K562 (cell line): ENCODE data around the gene GP1BB. TPM values are rescaled to one million over a fixed set of nuclear protein-coding genes. Genes with fewer than 3 reads are reported as not detected.
A peak's percentile ranks its signal among the peaks of the same experiment; 100 is the strongest.

Source experiments
- CBX2 ChIP-seq: fragments of 200-600 bp; sonication (generic); IDR thresholded peaks from one replicate; pipeline ENCODE4 v1.6.1; 2012; ENCODE audit warnings: mild to moderate bottlenecking, low read length, inconsistent platforms; ENCODE audit not compliant: insufficient read depth, poor library complexity, severe bottlenecking
- CBX8 ChIP-seq: fragments of 200-600 bp; sonication (generic); IDR thresholded peaks from 2 replicates; pipeline ENCODE4 v1.6.1; 2012; ENCODE audit warnings: borderline replicate concordance, mixed run types, low read depth, mild to moderate bottlenecking, moderate library complexity, mixed read lengths, low read length, control low read depth, inconsistent platforms; ENCODE audit not compliant: poor library complexity, severe bottlenecking; ENCODE audit errors: extremely low read depth
- EHMT2 ChIP-seq: fragments of 450-650 bp; IDR thresholded peaks from 2 replicates; pipeline ENCODE4 v1.6.1; 2018; ENCODE audit warnings: antibody characterized with exemption
- ETV1 ChIP-seq: fragments of 450-650 bp; conservative IDR thresholded peaks from 2 replicates; pipeline ENCODE4 v1.6.1; 2016; ENCODE audit warnings: missing genetic modification characterization, control low read depth, low read depth, missing compliant biosample characterization
- FIP1L1 ChIP-seq: fragments of 200-400 bp; formaldehyde crosslinking; IDR thresholded peaks from 2 replicates; pipeline ENCODE4 v1.6.1; 2018; ENCODE audit warnings: mild to moderate bottlenecking, low read depth, low read length; ENCODE audit not compliant: poor library complexity, severe bottlenecking
- HLTF ChIP-seq: fragments of 450-650 bp; IDR thresholded peaks from 2 replicates; pipeline ENCODE4 v1.6.1; 2016
- MAZ ChIP-seq, 2 experiments: fragments of 450-650 bp in 1 of 2; sonication (generic) in 1 of 2; formaldehyde crosslinking; IDR thresholded peaks in 1 of 2; conservative IDR thresholded peaks in 1 of 2; 2 replicates each; pipeline versions ENCODE4 v1.4.0 to v1.5.0; 2020; ENCODE audit warnings: mild to moderate bottlenecking in 1 of 2, missing genetic modification reagents in 1 of 2
- NFE2 ChIP-seq: IDR thresholded peaks from 2 replicates; pipeline ENCODE4 v1.6.1; 2014; ENCODE audit warnings: antibody characterized with exemption, low read depth
- POLR3A ChIP-seq: IDR thresholded peaks from 2 replicates; pipeline ENCODE4 v1.6.1; 2011; ENCODE audit warnings: borderline replicate concordance, mild to moderate bottlenecking, moderate library complexity; ENCODE audit not compliant: insufficient read length, insufficient read depth; ENCODE audit errors: extremely low read depth
- RNF2 ChIP-seq: sonication (generic); IDR thresholded peaks from 2 replicates; pipeline ENCODE4 v1.6.1; 2016
- TCF7L2 ChIP-seq: fragments of 150-350 bp; IDR thresholded peaks from 2 replicates; pipeline ENCODE4 v1.6.1; 2016; ENCODE audit warnings: low read depth, mild to moderate bottlenecking, low read length, moderate library complexity
- ZNF445 ChIP-seq: fragments of 250-450 bp; sonication (Bioruptor Pico); IDR thresholded peaks from 2 replicates; pipeline ENCODE4 v1.4.0; 2020; ENCODE audit warnings: low read depth, mild to moderate bottlenecking, moderate library complexity
- polyA plus RNA-seq, 8 experiments: library from polyadenylated mRNA; depleted of rRNA in 4 of 8; stranded (reverse) in 5 of 8; unstranded in 3 of 8; fragments of >200 nt; fragmentation: Nextera tagmentation in 2 of 8; fragmentation: Illumina TruSeq in 1 of 8; extraction: Ambion mirVana in 2 of 8; extraction: Trizol in 1 of 8; gene quantifications; 2 replicates each; pipeline versions ENCODE4 v1.2.1 to v1.2.3, GENCODE V29; 2011 to 2014; ENCODE audit warnings: inconsistent platforms in 1 of 8, missing spikeins in 1 of 8
- total RNA-seq, 7 experiments: library from RNA; depleted of rRNA in 6 of 7; stranded (reverse); fragments of >200 nt in 6 of 7; fragmentation: Illumina TruSeq in 2 of 7; extraction: Trizol in 2 of 7; gene quantifications; 2 replicates each; pipeline versions ENCODE4 v1.2.1 to v1.2.3, GENCODE V29; 2011 to 2021; ENCODE audit warnings: low replicate concordance in 1 of 7
- TF ChIP-seq, protein P1 (sequence below): sonication (generic); formaldehyde crosslinking; IDR thresholded peaks from 2 replicates; pipeline ENCODE4 v1.8.0; 2022; ENCODE audit warnings: mild to moderate bottlenecking, missing genetic modification reagents
- TF ChIP-seq, protein P2 (sequence below), 2 experiments: fragments of 200-800 bp in 1 of 2; sonication (Bioruptor generic) in 1 of 2; sonication (generic) in 1 of 2; formaldehyde crosslinking in 1 of 2; IDR thresholded peaks in 1 of 2; conservative IDR thresholded peaks in 1 of 2; 2 replicates each; pipeline versions ENCODE4 v1.5.0 to v1.6.1; 2016 to 2020; ENCODE audit warnings: missing compliant biosample characterization in 1 of 2, missing genetic modification characterization in 1 of 2, missing genetic modification reagents in 1 of 2
- TF ChIP-seq, protein P3 (sequence below), 2 experiments: fragments of 450-650 bp in 1 of 2; IDR thresholded peaks; 2 replicates each; pipeline ENCODE4 v1.6.1; 2011 to 2017; ENCODE audit warnings: low read depth in 2 of 2, antibody characterized with exemption in 1 of 2, borderline replicate concordance in 1 of 2, low read length in 1 of 2, mild to moderate bottlenecking in 1 of 2, mixed read lengths in 1 of 2; ENCODE audit not compliant: control insufficient read depth in 1 of 2
- TF ChIP-seq, protein P4 (sequence below): fragments of 250-450 bp; sonication (Bioruptor Pico); IDR thresholded peaks from 2 replicates; pipeline ENCODE4 v1.8.0; 2021; ENCODE audit warnings: moderate library complexity, mild to moderate bottlenecking, inconsistent platforms

Gene GP1BB
- total and polyA plus RNA-seq, 9 of the 15 experiments (the other 6 are each of a cell fraction or from before 2014, with no cell fraction given) = 0.69 to 162 (median 2.8) TPM

DNA sequence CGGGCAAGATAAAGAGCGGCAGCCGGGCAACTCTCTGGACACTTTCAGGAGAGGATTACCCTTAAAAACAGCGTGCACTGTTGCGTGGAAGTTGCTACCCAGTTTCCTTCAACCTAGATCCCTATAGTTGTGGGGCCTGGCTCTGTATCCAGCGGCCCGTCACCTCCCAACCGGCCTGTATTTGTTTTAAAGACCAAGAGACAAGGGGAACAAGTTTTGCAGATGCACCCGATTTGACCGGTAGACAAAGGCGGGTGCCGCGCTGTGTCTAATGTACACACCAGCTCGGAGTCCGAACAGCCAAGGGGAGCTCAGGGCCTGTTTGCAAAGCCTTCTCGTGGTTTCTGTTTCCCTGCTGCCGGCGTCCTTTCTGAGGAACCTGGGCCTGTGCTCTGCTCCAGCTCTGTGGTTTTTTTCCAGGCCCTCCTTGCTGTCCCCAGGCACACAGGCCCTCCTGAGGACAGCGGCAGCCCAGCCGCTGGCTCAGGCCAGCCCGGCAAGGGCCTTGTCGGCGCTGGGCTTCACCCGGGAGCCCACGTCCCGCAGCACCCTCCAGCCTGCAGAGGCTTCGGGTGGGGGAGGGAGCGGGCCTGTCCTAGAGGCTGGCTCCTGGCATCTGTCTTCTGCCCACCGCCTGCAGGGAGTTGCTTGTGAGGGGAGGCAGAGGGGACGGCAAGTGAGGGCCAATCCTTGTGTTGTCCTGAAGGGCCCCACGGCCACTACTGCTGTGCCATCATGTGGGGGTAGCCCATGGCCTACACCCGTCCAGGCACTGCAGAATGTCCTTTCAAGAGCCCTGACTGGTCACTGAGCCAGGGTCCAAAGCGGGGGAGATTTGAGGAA lies 38.6 kb downstream of the GP1BB start (continued):
- TF ChIP-seq, protein P1, sequence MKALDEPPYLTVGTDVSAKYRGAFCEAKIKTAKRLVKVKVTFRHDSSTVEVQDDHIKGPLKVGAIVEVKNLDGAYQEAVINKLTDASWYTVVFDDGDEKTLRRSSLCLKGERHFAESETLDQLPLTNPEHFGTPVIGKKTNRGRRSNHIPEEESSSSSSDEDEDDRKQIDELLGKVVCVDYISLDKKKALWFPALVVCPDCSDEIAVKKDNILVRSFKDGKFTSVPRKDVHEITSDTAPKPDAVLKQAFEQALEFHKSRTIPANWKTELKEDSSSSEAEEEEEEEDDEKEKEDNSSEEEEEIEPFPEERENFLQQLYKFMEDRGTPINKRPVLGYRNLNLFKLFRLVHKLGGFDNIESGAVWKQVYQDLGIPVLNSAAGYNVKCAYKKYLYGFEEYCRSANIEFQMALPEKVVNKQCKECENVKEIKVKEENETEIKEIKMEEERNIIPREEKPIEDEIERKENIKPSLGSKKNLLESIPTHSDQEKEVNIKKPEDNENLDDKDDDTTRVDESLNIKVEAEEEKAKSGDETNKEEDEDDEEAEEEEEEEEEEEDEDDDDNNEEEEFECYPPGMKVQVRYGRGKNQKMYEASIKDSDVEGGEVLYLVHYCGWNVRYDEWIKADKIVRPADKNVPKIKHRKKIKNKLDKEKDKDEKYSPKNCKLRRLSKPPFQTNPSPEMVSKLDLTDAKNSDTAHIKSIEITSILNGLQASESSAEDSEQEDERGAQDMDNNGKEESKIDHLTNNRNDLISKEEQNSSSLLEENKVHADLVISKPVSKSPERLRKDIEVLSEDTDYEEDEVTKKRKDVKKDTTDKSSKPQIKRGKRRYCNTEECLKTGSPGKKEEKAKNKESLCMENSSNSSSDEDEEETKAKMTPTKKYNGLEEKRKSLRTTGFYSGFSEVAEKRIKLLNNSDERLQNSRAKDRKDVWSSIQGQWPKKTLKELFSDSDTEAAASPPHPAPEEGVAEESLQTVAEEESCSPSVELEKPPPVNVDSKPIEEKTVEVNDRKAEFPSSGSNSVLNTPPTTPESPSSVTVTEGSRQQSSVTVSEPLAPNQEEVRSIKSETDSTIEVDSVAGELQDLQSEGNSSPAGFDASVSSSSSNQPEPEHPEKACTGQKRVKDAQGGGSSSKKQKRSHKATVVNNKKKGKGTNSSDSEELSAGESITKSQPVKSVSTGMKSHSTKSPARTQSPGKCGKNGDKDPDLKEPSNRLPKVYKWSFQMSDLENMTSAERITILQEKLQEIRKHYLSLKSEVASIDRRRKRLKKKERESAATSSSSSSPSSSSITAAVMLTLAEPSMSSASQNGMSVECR (CRISPR knock-in tag) = no peak
- TF ChIP-seq ETV1 (no peak; the same call in 1 of the 2 replicates), CBX8 (no peak), FIP1L1 (peak; percentile 46), EHMT2 (no peak), CBX2 (no peak), MAZ (CRISPR knock-in tag; conservative IDR thresholded peaks at IDR 0.05 in 1 of 2, IDR thresholded peaks at IDR 0.05 in 1 of 2) (peak in 1 of 2 experiments; percentile 1; a peak in 1 of 4 replicates), RNF2 (0 out of 2 replicates have a peak, but pooled peaks have one; percentile 31), HLTF (no peak), POLR3A (no peak), TCF7L2 (no peak; the same call in 1 of the 2 replicates), NFE2 (no peak), ZNF445 (CRISPR knock-in tag) (no peak)
- TF ChIP-seq, protein P2, sequence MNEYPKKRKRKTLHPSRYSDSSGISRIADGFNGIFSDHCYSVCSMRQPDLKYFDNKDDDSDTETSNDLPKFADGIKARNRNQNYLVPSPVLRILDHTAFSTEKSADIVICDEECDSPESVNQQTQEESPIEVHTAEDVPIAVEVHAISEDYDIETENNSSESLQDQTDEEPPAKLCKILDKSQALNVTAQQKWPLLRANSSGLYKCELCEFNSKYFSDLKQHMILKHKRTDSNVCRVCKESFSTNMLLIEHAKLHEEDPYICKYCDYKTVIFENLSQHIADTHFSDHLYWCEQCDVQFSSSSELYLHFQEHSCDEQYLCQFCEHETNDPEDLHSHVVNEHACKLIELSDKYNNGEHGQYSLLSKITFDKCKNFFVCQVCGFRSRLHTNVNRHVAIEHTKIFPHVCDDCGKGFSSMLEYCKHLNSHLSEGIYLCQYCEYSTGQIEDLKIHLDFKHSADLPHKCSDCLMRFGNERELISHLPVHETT (CRISPR knock-in tag; conservative IDR thresholded peaks at IDR 0.05 in 1 of 2, IDR thresholded peaks at IDR 0.05 in 1 of 2) = no peak
- TF ChIP-seq, protein P3, sequence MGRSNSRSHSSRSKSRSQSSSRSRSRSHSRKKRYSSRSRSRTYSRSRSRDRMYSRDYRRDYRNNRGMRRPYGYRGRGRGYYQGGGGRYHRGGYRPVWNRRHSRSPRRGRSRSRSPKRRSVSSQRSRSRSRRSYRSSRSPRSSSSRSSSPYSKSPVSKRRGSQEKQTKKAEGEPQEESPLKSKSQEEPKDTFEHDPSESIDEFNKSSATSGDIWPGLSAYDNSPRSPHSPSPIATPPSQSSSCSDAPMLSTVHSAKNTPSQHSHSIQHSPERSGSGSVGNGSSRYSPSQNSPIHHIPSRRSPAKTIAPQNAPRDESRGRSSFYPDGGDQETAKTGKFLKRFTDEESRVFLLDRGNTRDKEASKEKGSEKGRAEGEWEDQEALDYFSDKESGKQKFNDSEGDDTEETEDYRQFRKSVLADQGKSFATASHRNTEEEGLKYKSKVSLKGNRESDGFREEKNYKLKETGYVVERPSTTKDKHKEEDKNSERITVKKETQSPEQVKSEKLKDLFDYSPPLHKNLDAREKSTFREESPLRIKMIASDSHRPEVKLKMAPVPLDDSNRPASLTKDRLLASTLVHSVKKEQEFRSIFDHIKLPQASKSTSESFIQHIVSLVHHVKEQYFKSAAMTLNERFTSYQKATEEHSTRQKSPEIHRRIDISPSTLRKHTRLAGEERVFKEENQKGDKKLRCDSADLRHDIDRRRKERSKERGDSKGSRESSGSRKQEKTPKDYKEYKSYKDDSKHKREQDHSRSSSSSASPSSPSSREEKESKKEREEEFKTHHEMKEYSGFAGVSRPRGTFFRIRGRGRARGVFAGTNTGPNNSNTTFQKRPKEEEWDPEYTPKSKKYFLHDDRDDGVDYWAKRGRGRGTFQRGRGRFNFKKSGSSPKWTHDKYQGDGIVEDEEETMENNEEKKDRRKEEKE (IDR thresholded peaks at IDR 0.05; ENCODE audit: borderline replicate concordance in 1 of 2, control insufficient read depth in 1 of 2, low read depth in 2 of 2, low read length in 1 of 2) = no peak
- TF ChIP-seq, protein P4, sequence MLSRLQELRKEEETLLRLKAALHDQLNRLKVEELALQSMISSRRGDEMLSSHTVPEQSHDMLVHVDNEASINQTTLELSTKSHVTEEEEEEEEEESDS = no peak
